Prostate gland (tissue), 2 donors: ENCODE measurements around the gene AP1S2. TPM values are rescaled to one million over a fixed set of nuclear protein-coding genes. Genes with fewer than 3 reads are reported as not detected.

ENCODE experiments used
- DNase-seq: peaks from one replicate; pipeline ENCODE4 v3.0.0-alpha.2; 2019; ENCODE audit warnings: low spot score
- H3K27ac ChIP-seq, 2 donors: fragments of 200-600 bp; sonication (generic); 2 replicates each; pipeline ENCODE4 v1.5.1; 2017 to 2019
- H3K27me3 ChIP-seq: fragments of 200-600 bp; sonication (generic); replicated peaks from 2 replicates; pipeline ENCODE4 v1.5.1; 2019; ENCODE audit not compliant: insufficient read depth
- H3K36me3 ChIP-seq, 2 donors: fragments of 200-600 bp; sonication (generic); 1 replicate in 1 of 2; 2 replicates in 1 of 2; pipeline versions ENCODE4 v1.5.1 to v1.8.1; 2017 to 2019
- H3K4me1 ChIP-seq: fragments of 200-600 bp; sonication (generic); replicated peaks from 2 replicates; pipeline ENCODE4 v1.5.1; 2019
- H3K4me3 ChIP-seq, 2 donors: fragments of 200-600 bp; sonication (generic); 2 replicates each; pipeline ENCODE4 v1.5.1; 2017 to 2019
- H3K9me3 ChIP-seq: fragments of 200-600 bp; sonication (generic); 2 replicates; pipeline ENCODE4 v1.5.1; 2017
- CTCF ChIP-seq, 4 experiments: fragments of 200-600 bp in 2 of 4; fragments of 450-650 bp in 2 of 4; sonication (generic) in 2 of 4; IDR thresholded peaks; 1 replicate in 3 of 4; 2 replicates in 1 of 4; pipeline ENCODE4 v1.5.1; 2016 to 2019; ENCODE audit warnings: antibody characterized with exemption in 4 of 4, mild to moderate bottlenecking in 2 of 4, moderate library complexity in 2 of 4
- POLR2A ChIP-seq: fragments of 450-650 bp; IDR thresholded peaks from one replicate; pipeline ENCODE4 v1.6.1; 2016; ENCODE audit warnings: antibody characterized with exemption, mild to moderate bottlenecking
- POLR2AphosphoS5 ChIP-seq: sonication (generic); formaldehyde crosslinking; IDR thresholded peaks from one replicate; pipeline ENCODE4 v1.6.1; 2017; ENCODE audit warnings: antibody characterized with exemption
- WGBS: methylation state at CpG from one replicate; pipeline ENCODE4 v1.1.5; 2018; 5-methylcytosine and 5-hydroxymethylcytosine counted together
- intact Hi-C: fragments of 100-400 bp; cut with DNase I; formaldehyde crosslinking; loops from one replicate; pipeline ENCODE4 v1.14.2; 2022
- total RNA-seq, 2 donors: library from RNA; depleted of rRNA; stranded (reverse); fragments of >200 nt; gene quantifications; one replicate each; pipeline ENCODE4 v1.1.0, GENCODE V29; 2016

The AP1S2 gene
- total RNA-seq, 2 donors from 2014 or later: 27.3 to 122 TPM

GRCh38 chrX:15808254-15808653, 46.4 kb downstream of the AP1S2 start:
- no peak for TF ChIP-seq POLR2AphosphoS5
- no peak for TF ChIP-seq CTCF (IDR thresholded peaks at IDR 0.05)
- TF ChIP-seq POLR2A: no peak
- Histone ChIP-seq H3K4me1 (no peaks in the 10 kb centered on the region), H3K27me3 (no peaks in the 10 kb centered on the region), H3K4me3 (no peak overlapping the region), H3K27ac (no peak overlapping the region), H3K36me3 (no peaks in the 10 kb centered on the region), H3K9me3 (no peaks in the 10 kb centered on the region)
- no peak for DNase-seq
- WGBS: 98% methylated on average over 4 of the region's 4 CpGs
- intact Hi-C loops: no loop called here

- intact Hi-C loops: no loop called here
- H3K27ac ChIP-seq: no peak overlapping the region
- no peaks in the 10 kb centered on the region for H3K36me3 ChIP-seq
- TF ChIP-seq POLR2A (no peak), CTCF (IDR thresholded peaks at IDR 0.05) (no peak)
- no peak for DNase-seq
- no peaks in the 10 kb centered on the region for H3K9me3 ChIP-seq
- no peak overlapping the region for H3K4me3 ChIP-seq
- no peaks in the 10 kb centered on the region for H3K4me1 ChIP-seq
- no peaks in the 10 kb centered on the region for H3K27me3 ChIP-seq
Measured at GRCh38 chrX:15804563-15804962, 50.0 kb downstream of the AP1S2 start.

GRCh38 chrX:15797707-15798106, 56.9 kb downstream of the AP1S2 start:
- no peaks in the 10 kb centered on the region for H3K27me3 ChIP-seq
- H3K4me3 ChIP-seq: no peak overlapping the region
- no peak for DNase-seq
- no peak overlapping the region for H3K27ac ChIP-seq
- intact Hi-C loops: no loop called here
- H3K9me3 ChIP-seq: no peaks in the 10 kb centered on the region
- no peak for TF ChIP-seq CTCF (IDR thresholded peaks at IDR 0.05)
- TF ChIP-seq POLR2A: no peak
- no peak for TF ChIP-seq POLR2AphosphoS5
- H3K4me1 ChIP-seq: no peaks in the 10 kb centered on the region
- WGBS: 94% methylated on average over 4 of the region's 4 CpGs
- H3K36me3 ChIP-seq: no peaks in the 10 kb centered on the region

GRCh38 chrX:15790769-15791290, 63.8 kb downstream of the AP1S2 start:
- peak overlapping the region; percentile 79 to 80 for H3K27ac ChIP-seq
- DNase-seq: no peak
- no peak for TF ChIP-seq POLR2AphosphoS5
- no peak for TF ChIP-seq POLR2A
- no peak for TF ChIP-seq CTCF (IDR thresholded peaks at IDR 0.05)
- peak overlapping the region; percentile 47 to 48 for H3K4me3 ChIP-seq
- no peaks in the 10 kb centered on the region for H3K27me3 ChIP-seq
- no peaks in the 10 kb centered on the region for H3K36me3 ChIP-seq
- intact Hi-C loops: no loop called here
- H3K9me3 ChIP-seq: no peaks in the 10 kb centered on the region
- WGBS: 0% methylated on average over 15 of the region's 15 CpGs
- no peaks in the 10 kb centered on the region for H3K4me1 ChIP-seq

GRCh38 chrX:15789979-15790768, 64.4 kb downstream of the AP1S2 start, which contains the start of gene ZRSR2:
Gene ZRSR2, plus strand, starts transcription at chrX:15790484. Its CDS starts 12 bp downstream, at chrX:15790496.
- WGBS: 0% methylated on average over 37 of the region's 55 CpGs
- intact Hi-C loops: no loop called here

More at GRCh38 chrX:15789979-15790768, 64.4 kb downstream of the AP1S2 start, which contains the start of gene ZRSR2:
- no peak for TF ChIP-seq CTCF (IDR thresholded peaks at IDR 0.05)
- TF ChIP-seq POLR2AphosphoS5: peak; percentile 72
- TF ChIP-seq POLR2A: peak; percentile 40
- H3K27me3 ChIP-seq: no peaks in the 10 kb centered on the region
- no peaks in the 10 kb centered on the region for H3K4me1 ChIP-seq
- peak; percentile 75 for DNase-seq
- H3K9me3 ChIP-seq: no peaks in the 10 kb centered on the region
- no peaks in the 10 kb centered on the region for H3K36me3 ChIP-seq
- peak within 1 kb of the TSS; percentile 79 to 80 for H3K27ac ChIP-seq
- H3K4me3 ChIP-seq: peak within 1 kb of the TSS; percentile 47 to 48
